Fibroblast of skin of scalp (primary cell): ENCODE results near the gene ELAVL1. TPM values are rescaled to one million over a fixed set of nuclear protein-coding genes. Genes with fewer than 3 reads are reported as not detected.
A peak's percentile ranks its signal among the peaks of the same experiment; 100 is the strongest.
"Not testable (repeated sequence)": the region's sequence is repeated elsewhere in the genome, so short reads cannot be mapped to it uniquely, and the experiment has no call there.

ENCODE experiments used
- DNase-seq: peaks from one replicate; pipeline ENCODE4 v3.0.0-alpha.2; 2013
- polyA plus RNA-seq, 2 experiments: library from polyadenylated mRNA; unstranded; fragments of 120-200 nt; gene quantifications; one replicate each; pipeline ENCODE4 v1.2.1, GENCODE V29; 2013; ENCODE audit not compliant: insufficient read length in 2 of 2

ELAVL1 gene
- 73.0 TPM for polyA plus RNA-seq (2013, experiment 1 of 2; ENCODE audit: insufficient read length)
- 71.9 TPM for polyA plus RNA-seq (2013, experiment 2 of 2; ENCODE audit: insufficient read length)

- DNase-seq, result peak; percentile 92
Observed at GRCh38 chr19:8005534-8006256, at the start of gene ELAVL1. TSS of gene ELAVL1 (minus strand) at chr19:8005641. CDS start at chr19:7991815, 13,826 bp downstream.

GRCh38 chr19:8054169-8054568 is 48.7 kb upstream of the ELAVL1 start:
- no peak for DNase-seq

GRCh38 chr19:8052464-8052859 is 47.0 kb upstream of the ELAVL1 start, which contains the start of gene CCL25:
TSS of gene CCL25 (plus strand) at chr19:8052760. CDS start at chr19:8053050, 290 bp downstream.
- no peak for DNase-seq

- DNase-seq, result peak; percentile 75
Observed at GRCh38 chr19:8050274-8051096, 45.0 kb upstream of the ELAVL1 start.

- no peak for DNase-seq
Observed at GRCh38 chr19:8046569-8047165, 41.2 kb upstream of the ELAVL1 start.

GRCh38 chr19:8045872-8046568 is 40.6 kb upstream of the ELAVL1 start:
- no peak for DNase-seq

GRCh38 chr19:8044018-8044417 is 38.6 kb upstream of the ELAVL1 start:
- no peak for DNase-seq

- DNase-seq, result no peak
Observed at GRCh38 chr19:8042900-8043299, 37.5 kb upstream of the ELAVL1 start.

GRCh38 chr19:8041531-8041931 is 36.1 kb upstream of the ELAVL1 start:
- no peak for DNase-seq

- DNase-seq, result no peak
Observed at GRCh38 chr19:8039231-8039630, 33.8 kb upstream of the ELAVL1 start.

GRCh38 chr19:8038815-8039214 is 33.4 kb upstream of the ELAVL1 start:
- DNase-seq, result no peak

- DNase-seq, result no peak
Observed at GRCh38 chr19:8036434-8037099, 31.1 kb upstream of the ELAVL1 start.

GRCh38 chr19:8034178-8034525 is 28.7 kb upstream of the ELAVL1 start:
- DNase-seq, result no peak

GRCh38 chr19:8033287-8034177 is 28.1 kb upstream of the ELAVL1 start:
- not testable (repeated sequence) for DNase-seq

GRCh38 chr19:8030960-8031359 is 25.5 kb upstream of the ELAVL1 start:
- peak; percentile 6 for DNase-seq

- peak; percentile 28 for DNase-seq
Observed at GRCh38 chr19:8028951-8029491, 23.6 kb upstream of the ELAVL1 start.

GRCh38 chr19:8025316-8025715 is 19.9 kb upstream of the ELAVL1 start:
- DNase-seq, result no peak

GRCh38 chr19:8024256-8024655 is 18.8 kb upstream of the ELAVL1 start:
- DNase-seq, result not testable (repeated sequence)

- DNase-seq, result no peak
Observed at GRCh38 chr19:8023371-8023770, 17.9 kb upstream of the ELAVL1 start.

GRCh38 chr19:8022275-8022674 is 16.8 kb upstream of the ELAVL1 start:
- DNase-seq, result no peak

GRCh38 chr19:8021374-8021773 is 15.9 kb upstream of the ELAVL1 start:
- no peak for DNase-seq
